Measurements from ENCODE around the gene CBLN4. TPM values are rescaled to one million over a fixed set of nuclear protein-coding genes. Genes with fewer than 3 reads are reported as not detected.

CBLN4 gene
- polyA plus RNA-seq, 4 donors: 0.04 to 0.69 TPM; not detected in 2

DNA sequence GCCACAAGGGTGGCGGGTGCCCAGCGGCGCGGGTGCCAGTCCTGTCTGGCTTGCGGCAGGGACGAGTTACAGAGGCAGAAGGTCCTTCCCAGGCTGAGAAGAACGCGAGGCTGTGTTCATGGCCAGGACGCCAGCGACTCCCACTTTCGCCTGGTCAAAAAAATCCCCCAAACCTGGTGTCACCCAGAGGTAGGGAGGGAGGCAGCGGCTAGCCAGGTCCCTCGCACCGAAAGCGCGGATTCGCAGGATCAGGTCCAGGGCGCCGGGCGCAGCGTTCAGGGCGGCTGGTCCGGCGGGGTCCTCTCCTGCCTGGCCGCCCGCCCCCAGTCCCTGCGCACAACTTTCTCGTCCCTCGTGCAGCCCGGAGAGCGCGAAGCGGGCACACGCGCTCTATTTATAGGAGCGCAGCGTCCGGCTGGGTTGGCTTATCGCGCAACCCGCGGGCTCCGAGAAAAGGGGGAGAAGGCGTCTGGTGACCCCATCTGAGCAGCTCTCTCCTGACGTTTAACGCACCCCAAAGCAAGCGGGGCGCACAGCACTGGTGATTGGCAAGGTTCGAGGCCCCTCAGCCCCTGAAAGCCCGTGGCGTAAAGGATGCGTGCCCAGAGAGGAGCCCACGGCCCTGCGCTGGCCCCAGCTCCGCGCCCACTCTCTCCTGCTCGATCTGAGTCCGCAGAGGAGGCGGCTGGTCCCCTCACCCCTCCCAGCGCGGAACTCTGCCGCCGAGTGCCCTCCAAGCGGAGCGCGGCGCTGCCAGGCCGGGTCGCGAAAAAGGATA, 519 bp downstream of the CBLN4 start:
- Histone ChIP-seq H3K9me3 (ENCODE audit: control insufficient read depth in 2 of 2, insufficient read depth in 1 of 2, low read depth in 1 of 2, low read length in 1 of 2) (no peaks in the 10 kb centered on the region), H3K4me3 (ENCODE audit: low read depth in 1 of 3, low read length in 3 of 3) (no peak overlapping the region), H3K27ac (ENCODE audit: low read depth in 1 of 3, low read length in 2 of 3) (no peak overlapping the region), H3K36me3 (ENCODE audit: control insufficient read depth in 3 of 3, insufficient read depth in 2 of 3, low read depth in 1 of 3, low read length in 3 of 3) (no peaks in the 10 kb centered on the region), H3K4me1 (ENCODE audit: control insufficient read depth in 3 of 3, insufficient read depth in 2 of 3, low read depth in 1 of 3, low read length in 2 of 3) (no peaks in the 10 kb centered on the region), H3K27me3 (ENCODE audit: control insufficient read depth in 3 of 3, insufficient read depth in 3 of 3, low read length in 3 of 3) (peaks cover 0 to 27% (median 8%) of the 10 kb centered on the region in 3 donors)
- 9 to 41% (median 38%) methylated on average over 67 to 70 of the region's 70 CpGs for WGBS, 3 donors
- DNase-seq: no peak
- no peak for FAIRE-seq

DNA sequence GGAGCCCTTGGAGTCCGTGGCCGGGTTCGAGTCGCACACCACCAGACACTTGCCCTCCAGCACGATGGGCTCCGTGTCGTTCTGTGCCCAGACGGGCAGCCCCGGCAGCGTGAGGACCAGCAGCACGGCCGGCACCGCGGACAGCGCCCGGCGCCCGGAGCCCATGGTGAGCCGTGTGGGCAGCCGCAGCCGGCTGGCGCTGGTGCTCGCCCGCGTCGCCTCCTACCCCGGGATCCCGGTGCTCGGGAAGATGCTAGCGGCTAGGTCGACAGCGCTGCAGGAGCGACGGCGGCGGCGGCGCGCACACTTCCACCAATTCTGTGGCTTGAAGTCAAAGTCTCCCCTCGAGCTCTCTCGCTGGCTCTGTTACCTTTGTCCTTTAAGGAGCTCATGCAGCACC, 1.3 kb downstream of the CBLN4 start:
- no peaks in the 10 kb centered on the region for H3K4me1 ChIP-seq (ENCODE audit: control insufficient read depth in 3 of 3, insufficient read depth in 2 of 3, low read depth in 1 of 3, low read length in 2 of 3)
- FAIRE-seq (no peak), DNase-seq (no peak)
- no peak overlapping the region for H3K4me3 ChIP-seq (ENCODE audit: low read depth in 1 of 3, low read length in 3 of 3)
- no peaks in the 10 kb centered on the region for H3K9me3 ChIP-seq (ENCODE audit: control insufficient read depth in 2 of 2, insufficient read depth in 1 of 2, low read depth in 1 of 2, low read length in 1 of 2)
- H3K36me3 ChIP-seq (ENCODE audit: control insufficient read depth in 3 of 3, insufficient read depth in 2 of 3, low read depth in 1 of 3, low read length in 3 of 3): no peaks in the 10 kb centered on the region
- peaks cover 0 to 27% (median 8%) of the 10 kb centered on the region in 3 donors for H3K27me3 ChIP-seq (ENCODE audit: control insufficient read depth in 3 of 3, insufficient read depth in 3 of 3, low read length in 3 of 3)
- WGBS, 3 donors: 6 to 33% (median 19%) methylated on average over 41 of the region's 41 CpGs
- H3K27ac ChIP-seq (ENCODE audit: low read depth in 1 of 3, low read length in 2 of 3): no peak overlapping the region

DNA sequence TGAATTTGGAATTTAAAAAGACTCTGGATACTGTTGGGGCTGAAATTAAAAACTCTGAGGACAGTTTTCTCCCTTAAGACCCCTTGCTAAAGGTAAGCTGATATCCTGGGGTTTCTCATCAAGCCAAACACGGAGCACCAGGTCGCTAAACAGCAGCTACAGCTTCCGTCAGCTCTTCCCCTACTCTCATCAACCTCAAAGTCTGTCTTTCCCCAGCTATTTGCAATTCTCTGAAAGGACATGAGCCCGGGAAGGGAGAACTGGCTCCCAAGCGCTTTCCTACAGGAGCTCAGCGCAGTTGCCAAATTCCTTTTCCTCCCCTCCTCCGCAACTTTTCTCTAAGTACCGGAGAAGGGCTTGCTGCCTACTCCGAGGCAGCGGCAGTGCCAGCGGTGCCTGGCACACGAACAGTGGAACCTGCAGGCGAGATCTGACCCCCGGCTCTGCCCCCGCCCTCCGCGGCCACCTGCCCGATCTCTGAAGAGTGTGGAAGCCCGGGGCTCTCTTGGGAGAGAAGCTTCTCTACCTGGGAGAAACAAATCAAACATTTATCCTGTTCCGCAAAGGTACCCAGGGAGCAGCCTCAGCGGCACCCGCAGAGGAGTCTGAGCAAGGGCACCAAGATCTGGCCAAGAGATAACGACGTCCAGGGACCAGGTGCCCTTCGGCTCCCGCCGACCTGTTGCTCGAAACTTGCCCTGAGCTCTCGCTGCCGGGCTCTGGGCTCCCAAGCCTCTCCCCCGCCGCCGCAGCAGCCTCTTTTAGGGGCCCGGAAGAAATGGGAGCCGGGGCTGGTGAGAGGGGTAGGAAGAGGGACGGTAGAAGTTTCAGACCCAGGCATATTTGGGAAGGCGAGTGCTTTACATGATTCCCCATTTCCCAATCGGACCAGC, 2.2 kb downstream of the CBLN4 start:
- Histone ChIP-seq H3K27ac (ENCODE audit: low read depth in 1 of 3, low read length in 2 of 3) (no peak overlapping the region), H3K27me3 (ENCODE audit: control insufficient read depth in 3 of 3, insufficient read depth in 3 of 3, low read length in 3 of 3) (peaks cover 0 to 27% (median 8%) of the 10 kb centered on the region in 3 donors), H3K4me3 (ENCODE audit: low read depth in 1 of 3, low read length in 3 of 3) (no peak overlapping the region), H3K36me3 (ENCODE audit: control insufficient read depth in 3 of 3, insufficient read depth in 2 of 3, low read depth in 1 of 3, low read length in 3 of 3) (no peaks in the 10 kb centered on the region), H3K4me1 (ENCODE audit: control insufficient read depth in 3 of 3, insufficient read depth in 2 of 3, low read depth in 1 of 3, low read length in 2 of 3) (no peaks in the 10 kb centered on the region), H3K9me3 (ENCODE audit: control insufficient read depth in 2 of 2, insufficient read depth in 1 of 2, low read depth in 1 of 2, low read length in 1 of 2) (no peaks in the 10 kb centered on the region)
- 8 to 19% (median 17%) methylated on average over 38 of the region's 38 CpGs for WGBS, 3 donors
- no peak for FAIRE-seq
- no peak for DNase-seq

DNA sequence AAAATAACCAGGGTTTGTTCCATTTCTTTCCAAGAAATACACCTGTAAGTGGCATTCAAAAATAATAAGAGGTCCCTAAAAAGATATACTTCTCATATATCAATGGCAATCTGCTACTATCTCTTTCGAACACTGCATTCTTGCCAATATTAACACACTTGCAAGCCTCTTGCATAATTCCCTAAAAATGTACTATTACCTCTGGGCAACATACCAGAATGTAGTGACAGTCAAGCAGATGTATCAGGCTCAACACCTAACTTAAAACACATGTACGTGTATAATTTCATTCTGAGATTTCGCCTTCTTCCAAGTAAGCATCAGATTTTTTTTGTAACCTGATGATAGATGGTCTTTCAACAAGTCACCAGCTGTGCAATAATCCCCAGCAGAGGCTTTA, 3.4 kb downstream of the CBLN4 start:
- no peak overlapping the region for H3K27ac ChIP-seq (ENCODE audit: low read depth in 1 of 3, low read length in 2 of 3)
- DNase-seq (no peak), FAIRE-seq (no peak)
- 67 to 76% (median 70%) methylated on average over 3 of the region's 3 CpGs for WGBS, 3 donors
- no peaks in the 10 kb centered on the region for H3K36me3 ChIP-seq (ENCODE audit: control insufficient read depth in 3 of 3, insufficient read depth in 2 of 3, low read depth in 1 of 3, low read length in 3 of 3)
- no peak overlapping the region for H3K4me3 ChIP-seq (ENCODE audit: low read depth in 1 of 3, low read length in 3 of 3)
- H3K9me3 ChIP-seq (ENCODE audit: control insufficient read depth in 2 of 2, insufficient read depth in 1 of 2, low read depth in 1 of 2, low read length in 1 of 2): no peaks in the 10 kb centered on the region
- H3K4me1 ChIP-seq (ENCODE audit: control insufficient read depth in 3 of 3, insufficient read depth in 2 of 3, low read depth in 1 of 3, low read length in 2 of 3): no peaks in the 10 kb centered on the region
- H3K27me3 ChIP-seq (ENCODE audit: control insufficient read depth in 3 of 3, insufficient read depth in 3 of 3, low read length in 3 of 3): peaks cover 0 to 27% (median 8%) of the 10 kb centered on the region in 3 donors

DNA sequence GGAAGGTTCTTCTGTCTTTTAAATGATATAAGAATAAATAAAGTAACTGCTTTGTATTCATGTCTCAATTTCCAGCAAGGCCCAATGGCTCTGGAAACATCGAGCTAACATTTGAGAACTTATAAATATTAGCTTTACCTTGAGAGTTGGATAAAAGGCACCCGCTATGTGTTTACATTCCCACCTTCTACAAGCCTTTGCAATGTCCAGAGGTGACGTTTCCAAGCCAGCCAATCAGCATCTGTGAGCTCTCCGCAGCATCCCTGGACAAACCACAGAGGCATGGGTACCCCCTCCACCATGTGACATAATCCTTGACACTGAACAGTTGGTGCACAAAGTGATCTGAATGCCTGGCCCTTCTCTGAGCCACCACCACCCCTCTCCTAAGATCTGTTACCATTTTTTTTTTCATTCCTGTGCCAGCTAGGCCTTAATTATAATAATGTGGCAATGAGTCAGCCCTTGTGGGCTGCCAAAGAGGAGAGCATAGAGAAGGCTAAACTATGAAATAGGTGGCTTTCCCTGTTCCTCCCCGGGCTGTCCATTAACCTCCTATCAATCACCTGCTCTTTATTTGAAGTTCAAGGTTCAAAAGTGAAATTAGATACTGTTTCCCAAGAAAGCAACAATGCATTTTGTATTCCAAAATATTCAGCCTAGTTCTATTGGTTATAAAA, 4.1 kb downstream of the CBLN4 start:
- H3K27ac ChIP-seq (ENCODE audit: low read depth in 1 of 3, low read length in 2 of 3): no peak overlapping the region
- no peak for FAIRE-seq
- H3K4me3 ChIP-seq (ENCODE audit: low read depth in 1 of 3, low read length in 3 of 3): no peak overlapping the region
- H3K4me1 ChIP-seq (ENCODE audit: control insufficient read depth in 3 of 3, insufficient read depth in 2 of 3, low read depth in 1 of 3, low read length in 2 of 3): no peaks in the 10 kb centered on the region
- DNase-seq: peak in 1 of 2 donors; percentile 2
- 23 to 48% (median 28%) methylated on average over 5 of the region's 5 CpGs for WGBS, 3 donors
- no peaks in the 10 kb centered on the region for H3K9me3 ChIP-seq (ENCODE audit: control insufficient read depth in 2 of 2, insufficient read depth in 1 of 2, low read depth in 1 of 2, low read length in 1 of 2)
- H3K36me3 ChIP-seq (ENCODE audit: control insufficient read depth in 3 of 3, insufficient read depth in 2 of 3, low read depth in 1 of 3, low read length in 3 of 3): no peaks in the 10 kb centered on the region
- peaks cover 0 to 27% (median 6%) of the 10 kb centered on the region in 3 donors for H3K27me3 ChIP-seq (ENCODE audit: control insufficient read depth in 3 of 3, insufficient read depth in 3 of 3, low read length in 3 of 3)

DNA sequence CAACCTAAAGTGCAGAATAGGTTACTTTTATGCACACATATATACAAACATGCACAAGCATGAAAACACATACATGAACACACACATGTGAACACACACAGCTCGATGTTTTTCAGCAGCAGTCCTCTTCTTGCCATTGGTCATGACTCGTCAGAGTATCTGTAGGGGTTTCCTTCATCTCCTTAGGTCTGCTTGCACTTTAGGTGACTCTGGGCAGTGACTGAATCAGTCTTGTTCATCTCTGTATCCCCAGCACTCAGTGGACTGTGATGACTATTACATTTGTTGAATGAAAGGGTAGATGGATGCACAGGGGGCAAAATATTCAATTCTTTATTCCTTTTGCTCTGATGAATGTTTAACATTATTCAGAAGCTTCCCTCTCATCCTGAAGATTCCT, 26.8 kb downstream of the CBLN4 start:
- Histone ChIP-seq H3K36me3 (ENCODE audit: control insufficient read depth in 3 of 3, insufficient read depth in 2 of 3, low read depth in 1 of 3, low read length in 3 of 3) (no peaks in the 10 kb centered on the region), H3K4me3 (ENCODE audit: low read depth in 1 of 3, low read length in 3 of 3) (no peak overlapping the region), H3K4me1 (ENCODE audit: control insufficient read depth in 3 of 3, insufficient read depth in 2 of 3, low read depth in 1 of 3, low read length in 2 of 3) (no peaks in the 10 kb centered on the region), H3K27me3 (ENCODE audit: control insufficient read depth in 3 of 3, insufficient read depth in 3 of 3, low read length in 3 of 3) (no peaks in the 10 kb centered on the region), H3K9me3 (ENCODE audit: control insufficient read depth in 2 of 2, insufficient read depth in 1 of 2, low read depth in 1 of 2, low read length in 1 of 2) (peaks cover 0 to 2% of the 10 kb centered on the region in 2 donors), H3K27ac (ENCODE audit: low read depth in 1 of 3, low read length in 2 of 3) (no peak overlapping the region)
- WGBS, 3 donors: 64 to 81% (median 67%) methylated on average over 2 of the region's 2 CpGs
- no peak for FAIRE-seq
- DNase-seq: no peak

DNA sequence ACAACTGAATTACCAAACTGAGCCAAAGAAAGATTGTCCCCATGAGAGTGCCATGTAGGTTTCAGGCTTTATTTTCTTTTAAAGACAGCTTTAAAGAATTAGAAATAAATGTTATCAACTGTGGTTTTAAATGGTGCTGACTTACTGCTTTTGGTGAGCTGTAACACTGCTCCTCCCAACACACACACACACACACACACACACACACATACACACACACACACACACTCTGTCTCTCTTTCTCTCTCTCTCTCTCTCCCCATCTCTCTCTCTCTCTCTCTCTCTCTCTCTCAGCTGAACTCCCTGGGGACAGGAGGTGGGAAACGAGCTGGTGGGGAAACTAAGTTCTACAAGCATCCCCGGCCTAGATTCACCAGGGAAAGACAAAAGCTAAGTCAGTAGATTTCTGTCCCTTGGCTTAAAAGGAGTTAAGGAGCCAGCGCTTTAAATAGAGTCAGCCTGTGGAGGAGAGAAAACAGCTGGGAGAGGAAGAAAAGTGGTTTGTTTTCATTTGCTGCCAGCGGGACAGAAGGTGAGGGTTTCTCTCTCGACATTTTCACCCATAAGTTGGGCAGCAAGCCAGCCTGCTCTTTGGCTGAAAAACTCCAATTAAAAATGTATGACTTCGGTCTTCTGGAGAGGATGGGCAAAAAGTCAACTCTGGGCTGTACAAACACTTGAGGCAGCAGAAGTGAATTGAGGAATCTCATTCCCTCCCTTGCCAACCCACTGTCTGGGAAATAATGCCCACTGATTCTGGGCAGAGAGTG, 27.4 kb downstream of the CBLN4 start:
- H3K36me3 ChIP-seq (ENCODE audit: control insufficient read depth in 3 of 3, insufficient read depth in 2 of 3, low read depth in 1 of 3, low read length in 3 of 3): no peaks in the 10 kb centered on the region
- DNase-seq (no peak), FAIRE-seq (no peak)
- H3K4me1 ChIP-seq (ENCODE audit: control insufficient read depth in 3 of 3, insufficient read depth in 2 of 3, low read depth in 1 of 3, low read length in 2 of 3): no peaks in the 10 kb centered on the region
- peaks cover 0 to 2% of the 10 kb centered on the region in 2 donors for H3K9me3 ChIP-seq (ENCODE audit: control insufficient read depth in 2 of 2, insufficient read depth in 1 of 2, low read depth in 1 of 2, low read length in 1 of 2)
- no peaks in the 10 kb centered on the region for H3K27me3 ChIP-seq (ENCODE audit: control insufficient read depth in 3 of 3, insufficient read depth in 3 of 3, low read length in 3 of 3)
- no peak overlapping the region for H3K4me3 ChIP-seq (ENCODE audit: low read depth in 1 of 3, low read length in 3 of 3)
- H3K27ac ChIP-seq (ENCODE audit: low read depth in 1 of 3, low read length in 2 of 3): no peak overlapping the region
- WGBS, 3 donors: 56 to 62% (median 61%) methylated on average over 6 of the region's 6 CpGs
